Forelimb muscle (tissue), 1 donor: ENCODE results near the gene FRYL. TPM values are rescaled to one million over a fixed set of nuclear protein-coding genes. Genes with fewer than 3 reads are reported as not detected.

Source experiments
- DNase-seq: peaks from one replicate; pipeline ENCODE4 v3.0.0-alpha.2; 2013; ENCODE audit warnings: low read depth
- polyA plus RNA-seq: library from polyadenylated mRNA; unstranded; fragments of 120-200 nt; gene quantifications from one replicate; pipeline ENCODE4 v1.2.1, GENCODE V29; 2013; ENCODE audit not compliant: insufficient read length

FRYL gene
- polyA plus RNA-seq, 1 donor = 24.8 TPM

- no peak for DNase-seq
Observed at GRCh38 chr4:48557478-48557877, 222.6 kb downstream of the FRYL start.

DNA sequence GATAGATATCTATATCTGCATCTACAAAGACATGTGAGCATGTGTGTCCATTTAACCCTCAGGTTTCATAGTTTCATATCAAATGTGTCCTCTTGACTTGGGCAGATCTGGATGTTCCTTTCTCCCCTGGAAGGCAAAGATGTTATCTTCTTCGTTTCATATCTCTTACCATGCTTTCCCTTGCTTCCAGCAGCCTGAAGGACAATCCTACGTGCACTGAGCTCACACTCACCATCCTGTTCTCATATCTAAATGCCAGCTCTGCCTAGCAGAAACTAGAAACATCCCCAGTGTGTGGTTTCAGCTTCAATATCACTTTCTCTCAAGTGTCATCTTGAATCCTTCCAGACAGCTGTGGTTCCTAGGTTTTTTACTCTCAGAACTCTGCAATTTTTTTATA is 223.8 kb downstream of the FRYL start:
- DNase-seq = no peak

GRCh38 chr4:48554606-48555005 is 225.5 kb downstream of the FRYL start:
- no peak for DNase-seq

DNA sequence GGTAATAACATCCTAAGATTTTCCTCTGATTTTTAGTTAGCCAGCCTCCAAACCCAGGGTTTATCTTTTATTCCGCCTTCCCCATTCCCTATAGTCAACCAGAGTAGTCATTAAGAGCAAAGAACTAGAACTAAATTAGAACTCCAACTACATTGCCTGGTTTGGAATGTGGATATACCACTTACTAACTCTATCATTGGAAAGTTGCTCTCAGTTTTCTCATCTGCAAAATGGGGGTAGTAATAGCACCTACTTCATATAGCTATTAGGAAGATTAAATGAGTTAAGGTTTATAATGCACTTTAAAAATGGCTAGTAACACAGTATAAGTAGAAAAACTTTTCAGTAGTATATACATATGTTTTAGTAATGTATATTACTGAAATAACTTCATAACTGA is 226.4 kb downstream of the FRYL start:
- DNase-seq = no peak

DNA sequence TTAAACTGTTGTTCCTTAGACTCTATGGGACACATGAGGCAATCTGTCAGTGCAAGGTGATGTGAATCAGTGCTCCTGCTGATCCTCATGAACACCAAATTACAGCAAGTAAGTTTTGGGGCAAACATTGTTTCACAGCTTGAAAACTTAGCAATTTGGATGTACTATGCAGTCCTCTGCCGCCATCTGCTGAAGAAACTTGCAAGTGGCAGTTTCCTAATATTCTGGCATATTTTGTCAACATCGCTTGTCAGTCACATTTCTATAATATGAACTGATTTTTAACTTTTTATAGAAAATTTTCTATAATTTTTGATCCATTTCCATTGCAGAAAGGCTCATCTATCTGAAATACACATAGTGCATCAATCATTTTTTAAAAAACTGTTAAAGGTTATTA is 233.7 kb downstream of the FRYL start:
- peak; percentile 14 for DNase-seq

- DNase-seq = no peak
Observed at GRCh38 chr4:48543796-48544195, 236.3 kb downstream of the FRYL start.

DNA sequence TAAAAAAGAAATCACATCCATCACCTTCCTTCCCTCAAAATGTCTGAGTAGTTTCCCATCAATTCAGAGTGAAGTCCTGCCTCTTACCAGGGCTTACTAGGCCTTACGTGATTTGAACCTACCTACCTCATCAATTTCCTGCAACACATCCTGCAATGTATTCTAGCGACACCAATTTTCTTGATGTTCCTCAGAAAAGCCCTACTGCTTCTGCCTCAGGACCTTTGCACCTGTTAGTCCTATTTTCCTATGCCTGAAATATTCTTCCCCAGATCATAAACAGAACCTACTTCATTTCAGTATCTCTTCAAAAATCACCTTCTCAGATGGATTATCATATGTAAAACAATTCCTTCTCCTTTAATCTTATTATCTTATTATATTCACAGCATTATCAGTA is 237.2 kb downstream of the FRYL start:
- DNase-seq = no peak

DNA sequence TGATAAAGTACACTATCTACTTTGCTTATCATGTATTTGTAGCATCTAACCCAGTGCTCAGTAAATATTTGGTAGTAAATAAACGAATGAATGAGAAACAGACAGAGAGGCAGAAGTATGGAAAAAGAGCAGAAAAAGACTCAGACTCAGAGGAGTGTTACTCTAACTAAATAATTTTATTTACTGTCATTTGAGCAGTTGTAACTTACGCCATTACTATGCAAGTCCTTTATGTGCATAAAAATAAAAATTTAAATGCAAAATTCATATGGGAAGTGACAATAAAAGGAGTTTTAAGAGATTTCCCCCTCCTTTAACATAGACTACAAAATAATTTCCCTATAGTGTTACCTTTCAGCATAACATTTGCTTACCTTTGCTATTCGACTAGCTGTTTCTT is 240.5 kb downstream of the FRYL start:
- DNase-seq = no peak

- DNase-seq = no peak
Observed at GRCh38 chr4:48538358-48538757, 241.7 kb downstream of the FRYL start.

GRCh38 chr4:48526406-48526805 is 253.7 kb downstream of the FRYL start:
- DNase-seq = no peak

GRCh38 chr4:48518143-48518542 is 261.9 kb downstream of the FRYL start:
- DNase-seq = no peak

- no peak for DNase-seq
Observed at GRCh38 chr4:48509543-48509942, 270.5 kb downstream of the FRYL start.

DNA sequence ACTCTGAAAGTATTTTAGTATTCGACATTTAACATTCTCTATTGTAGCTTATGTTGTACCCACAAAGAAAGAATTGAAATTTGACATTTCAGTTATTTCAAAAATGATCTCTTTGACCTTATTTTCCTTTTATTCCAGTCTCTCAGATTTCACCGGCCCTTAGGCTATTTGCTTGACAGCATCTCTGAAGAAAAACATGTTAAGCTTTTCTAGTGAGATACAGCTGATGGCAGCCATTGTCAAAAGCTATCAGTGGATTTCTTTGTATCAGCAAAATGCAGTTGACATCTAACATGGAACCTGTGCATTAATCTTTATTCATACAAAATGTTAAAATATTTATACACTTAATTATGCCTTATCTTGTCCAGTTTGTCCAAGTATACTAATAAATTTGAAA is 273.4 kb downstream of the FRYL start:
- DNase-seq = no peak

DNA sequence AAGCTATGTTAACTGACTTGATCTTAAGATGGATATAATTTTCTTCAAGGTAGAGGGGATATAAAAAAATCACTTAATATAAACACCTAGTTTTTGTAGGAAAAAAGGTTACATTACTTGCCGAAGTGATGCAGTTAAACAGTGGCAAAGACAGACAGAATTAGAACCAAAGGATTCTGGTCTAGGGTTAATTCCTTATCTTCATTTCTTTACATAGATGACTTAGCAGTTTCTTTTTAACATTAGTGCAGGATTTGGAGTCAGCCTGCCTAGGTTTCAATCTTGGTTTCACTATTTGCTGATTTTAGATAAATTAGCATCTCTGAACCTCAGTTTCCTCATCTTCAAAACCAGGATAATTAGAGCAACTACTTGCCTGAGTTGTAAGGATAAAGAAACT is 275.7 kb downstream of the FRYL start:
- DNase-seq = no peak

- no peak for DNase-seq
Observed at GRCh38 chr4:48504026-48504330, 276.1 kb downstream of the FRYL start.

- no peak for DNase-seq
Observed at GRCh38 chr4:48503233-48504025, 276.6 kb downstream of the FRYL start.

DNA sequence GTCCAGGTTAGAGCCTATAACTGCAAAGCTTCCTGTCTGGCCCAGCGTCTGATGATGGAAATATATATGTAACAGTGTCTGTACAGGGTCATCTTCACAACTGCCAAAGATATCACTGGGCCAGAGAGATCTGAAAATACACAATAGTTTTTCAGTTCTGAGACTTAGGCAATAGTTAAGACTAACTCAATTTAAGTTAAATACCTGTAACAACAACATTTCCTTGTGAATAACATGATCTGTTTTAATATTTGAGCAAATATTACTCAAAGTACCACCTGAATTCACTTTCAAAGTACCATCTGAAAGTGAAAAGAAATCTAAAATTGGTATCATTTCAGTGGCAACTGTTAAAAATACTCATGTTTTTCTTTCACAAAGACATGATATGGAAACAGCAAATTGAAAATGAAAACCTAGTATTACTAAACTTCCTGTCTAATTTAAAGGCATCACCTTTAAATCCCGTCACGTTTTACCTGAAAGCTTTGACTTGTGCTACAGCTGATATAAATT is 280.5 kb downstream of the FRYL start:
- no peak for DNase-seq

- DNase-seq = no peak
Observed at GRCh38 chr4:48498895-48499294, 281.2 kb downstream of the FRYL start.

DNA sequence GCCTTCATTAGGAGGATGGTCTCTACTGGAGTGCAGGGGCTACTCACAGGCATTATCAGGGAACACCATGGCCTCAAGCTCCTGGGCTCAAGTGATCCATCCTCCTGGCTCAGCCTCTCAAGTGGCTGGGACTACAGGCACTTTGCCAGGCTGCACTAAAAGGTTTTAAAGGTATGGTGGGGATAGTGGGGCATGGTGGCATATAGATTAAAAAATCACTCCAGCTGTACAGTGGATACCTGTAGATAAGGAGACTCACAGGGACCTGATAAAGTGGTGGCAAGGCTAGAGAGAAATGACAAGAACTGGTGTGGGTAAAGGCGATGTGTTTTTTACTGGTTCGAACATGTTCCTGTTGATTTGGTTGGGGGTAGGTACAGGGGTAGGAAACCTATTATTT is 284.1 kb downstream of the FRYL start:
- no peak for DNase-seq

DNA sequence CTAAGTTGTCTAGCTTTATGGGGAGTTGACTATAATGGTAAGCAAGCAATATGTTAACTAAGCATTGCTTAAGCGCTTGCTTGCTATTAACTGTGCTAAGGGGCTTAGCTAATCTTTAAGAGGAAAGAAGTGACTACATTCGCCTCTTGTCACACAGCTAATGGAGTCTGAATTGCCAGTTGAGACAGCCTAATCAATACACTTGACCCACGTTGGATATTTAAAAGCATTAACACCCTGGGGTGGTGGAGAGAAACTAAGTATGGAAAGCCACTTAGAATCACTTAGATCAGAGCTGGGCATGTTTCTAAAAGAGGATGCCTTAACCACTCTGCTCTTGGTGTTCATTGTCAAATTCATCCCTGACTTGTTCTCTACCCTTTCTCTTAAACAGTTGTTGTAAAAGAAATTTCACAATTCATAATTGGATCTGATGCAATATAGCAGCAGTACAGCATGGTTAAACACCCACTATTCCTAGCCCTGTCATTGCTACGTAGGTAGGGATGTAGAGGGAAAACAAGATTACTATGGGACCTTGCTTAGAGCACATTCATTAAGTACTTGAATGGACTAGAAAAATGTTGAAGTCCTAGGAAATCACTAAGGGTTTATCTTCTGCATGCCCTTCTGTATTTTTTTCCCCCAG is 286.5 kb downstream of the FRYL start:
- no peak for DNase-seq

- DNase-seq = no peak
Observed at GRCh38 chr4:48491514-48492176, 288.4 kb downstream of the FRYL start.

- no peak for DNase-seq
Observed at GRCh38 chr4:48490680-48491513, 289.2 kb downstream of the FRYL start.
